Measurements from ENCODE around the gene MPL. TPM values are rescaled to one million over a fixed set of nuclear protein-coding genes. Genes with fewer than 3 reads are reported as not detected.
A peak's percentile ranks its signal among the peaks of the same experiment; 100 is the strongest.

MPL gene
- total RNA-seq, 2 donors from 2014 or later, result 0.64 to 1.2 TPM

GRCh38 chr1:43302201-43302600, 35.4 kb upstream of the MPL start:
- Mint-ChIP-seq H3K4me3 (no peak overlapping the region), H3K36me3 (ENCODE audit: low read depth) (no peaks in the 10 kb centered on the region), H3K9me3 (no peaks in the 10 kb centered on the region), H3K27me3 (ENCODE audit: insufficient read depth) (peaks cover 1% of the 10 kb centered on the region), H3K4me1 (peaks cover 17% of the 10 kb centered on the region), H3K27ac (no peak overlapping the region)
- 88 to 100% methylated on average over 1 of the region's 1 CpG for WGBS, 2 experiments (ENCODE audit: insufficient coverage in 1 of 2, insufficient read length in 1 of 2)
- TF ChIP-seq CTCF (conservative IDR thresholded peaks at IDR 0.05), result no peak
- no peak overlapping the region for H3K27ac ChIP-seq (ENCODE audit: low read depth, low read length)
- DNase-seq, result no peak
- H3K9ac ChIP-seq (ENCODE audit: extremely low read depth, low read length, poor library complexity, severe bottlenecking), result no peak overlapping the region
- no peak overlapping the region for H3K4me3 ChIP-seq (ENCODE audit: low read length)
- H3K4me1 ChIP-seq (ENCODE audit: control insufficient read depth, insufficient read depth, low read length), result no peaks in the 10 kb centered on the region
- H3K9me3 ChIP-seq (ENCODE audit: control insufficient read depth, low read length), result no peaks in the 10 kb centered on the region
- no peaks in the 10 kb centered on the region for H3K27me3 ChIP-seq (ENCODE audit: control insufficient read depth, insufficient read depth, low read length, poor library complexity, severe bottlenecking)
- no peaks in the 10 kb centered on the region for H3K36me3 ChIP-seq (ENCODE audit: control insufficient read depth, insufficient read depth, low read length)

GRCh38 chr1:43302721-43303470, 34.7 kb upstream of the MPL start:
- Mint-ChIP-seq H3K9me3 (no peaks in the 10 kb centered on the region), H3K4me1 (peaks cover 17% of the 10 kb centered on the region), H3K36me3 (ENCODE audit: low read depth) (no peaks in the 10 kb centered on the region), H3K27ac (no peak overlapping the region), H3K27me3 (ENCODE audit: insufficient read depth) (peaks cover 1% of the 10 kb centered on the region), H3K4me3 (no peak overlapping the region)
- Histone ChIP-seq H3K9me3 (ENCODE audit: control insufficient read depth, low read length) (no peaks in the 10 kb centered on the region), H3K4me3 (ENCODE audit: low read length) (no peak overlapping the region), H3K36me3 (ENCODE audit: control insufficient read depth, insufficient read depth, low read length) (no peaks in the 10 kb centered on the region), H3K27ac (ENCODE audit: low read depth, low read length) (no peak overlapping the region), H3K4me1 (ENCODE audit: control insufficient read depth, insufficient read depth, low read length) (no peaks in the 10 kb centered on the region), H3K9ac (ENCODE audit: extremely low read depth, low read length, poor library complexity, severe bottlenecking) (no peak overlapping the region), H3K27me3 (ENCODE audit: control insufficient read depth, insufficient read depth, low read length, poor library complexity, severe bottlenecking) (no peaks in the 10 kb centered on the region)
- 90 to 97% methylated on average over 5 to 7 of the region's 7 CpGs for WGBS, 2 experiments (ENCODE audit: insufficient coverage in 1 of 2, insufficient read length in 1 of 2)
- DNase-seq, result no peak
- no peak for TF ChIP-seq CTCF (conservative IDR thresholded peaks at IDR 0.05)

- Mint-ChIP-seq H3K27ac (peak overlapping the region; percentile 5), H3K36me3 (ENCODE audit: low read depth) (no peaks in the 10 kb centered on the region), H3K4me3 (no peak overlapping the region), H3K4me1 (peaks cover 17% of the 10 kb centered on the region), H3K27me3 (ENCODE audit: insufficient read depth) (peaks cover 1% of the 10 kb centered on the region), H3K9me3 (no peaks in the 10 kb centered on the region)
- Histone ChIP-seq H3K27me3 (ENCODE audit: control insufficient read depth, insufficient read depth, low read length, poor library complexity, severe bottlenecking) (no peaks in the 10 kb centered on the region), H3K9me3 (ENCODE audit: control insufficient read depth, low read length) (no peaks in the 10 kb centered on the region), H3K4me3 (ENCODE audit: low read length) (no peak overlapping the region), H3K36me3 (ENCODE audit: control insufficient read depth, insufficient read depth, low read length) (no peaks in the 10 kb centered on the region), H3K4me1 (ENCODE audit: control insufficient read depth, insufficient read depth, low read length) (no peaks in the 10 kb centered on the region), H3K27ac (ENCODE audit: low read depth, low read length) (no peak overlapping the region), H3K9ac (ENCODE audit: extremely low read depth, low read length, poor library complexity, severe bottlenecking) (no peak overlapping the region)
- TF ChIP-seq CTCF (conservative IDR thresholded peaks at IDR 0.05), result no peak
- DNase-seq, result no peak
- 91 to 95% methylated on average over 5 to 8 of the region's 8 CpGs for WGBS, 2 experiments (ENCODE audit: insufficient coverage in 1 of 2, insufficient read length in 1 of 2)
These were observed 33.9 kb upstream of the MPL start for GRCh38 chr1:43303471-43304313.
